ENCODE results near the gene C16orf96. TPM values are rescaled to one million over a fixed set of nuclear protein-coding genes. Genes with fewer than 3 reads are reported as not detected.

Gene C16orf96
- total RNA-seq, 1 experiment from 2014 or later = 0.10 TPM

- Histone ChIP-seq H3K4me1 (ENCODE audit: control insufficient read depth in 1 of 2, insufficient read depth in 2 of 2, low read length in 2 of 2) (peaks cover 2 to 3% of the 10 kb centered on the region in 2 experiments; a peak in 2 of 4 replicates), H3K9me3 (ENCODE audit: control insufficient read depth in 1 of 2, insufficient read depth in 1 of 2, low read depth in 1 of 2, low read length in 2 of 2) (peaks cover 3 to 6% of the 10 kb centered on the region in 2 experiments; a peak in 1 of 4 replicates), H3K79me2 (ENCODE audit: insufficient read depth, low read length) (peaks cover 77% of the 10 kb centered on the region), H3K36me3 (ENCODE audit: control insufficient read depth in 1 of 2, insufficient read depth in 2 of 2, low read length in 2 of 2) (peaks cover 0 to 2% of the 10 kb centered on the region in 2 experiments; a peak in 2 of 4 replicates), H3K4me2 (ENCODE audit: low read length) (no peak overlapping the region), H2AFZ (ENCODE audit: low read depth, low read length, poor library complexity, severe bottlenecking) (no peak overlapping the region), H3K9ac (ENCODE audit: low read length) (no peak overlapping the region), H3K27me3 (ENCODE audit: insufficient read depth, low read length) (no peaks in the 10 kb centered on the region), H4K20me1 (ENCODE audit: insufficient read depth) (no peaks in the 10 kb centered on the region), H3K9me2 (ENCODE audit: insufficient read depth) (no peaks in the 10 kb centered on the region), H3K4me3 (replicated peaks in 1 of 2; ENCODE audit: low read depth in 1 of 2, low read length in 2 of 2) (no peak overlapping the region), H3K27ac (ENCODE audit: low read depth, low read length) (no peak overlapping the region)
- ChIA-PET RAD21 (ENCODE audit: low non-redundant PET in 1 of 2, low total read pairs in 2 of 2, uncharacterized antibody in 2 of 2, unreplicated experiment in 2 of 2) (no interaction called here), POLR2A (no interaction called here), CTCF (no interaction called here)
- intact Hi-C loops (cut with micrococcal nuclease) = no loop called here
- no TSS peak for BruUV-seq (replicated peaks)
- ATAC-seq = no peak
- no peak for TF ChIP-seq CBX3 (IDR thresholded peaks at IDR 0.05; ENCODE audit: low read depth)
- TF ChIP-seq ELF1 (IDR thresholded peaks at IDR 0.05; ENCODE audit: borderline replicate concordance, low read depth) = no peak
- TF ChIP-seq EZH2phosphoT487 (IDR thresholded peaks at IDR 0.05; ENCODE audit: borderline replicate concordance) = no peak
- TF ChIP-seq SP1 (IDR thresholded peaks at IDR 0.05; ENCODE audit: low read depth) = no peak
- no peak for TF ChIP-seq EGR1 (IDR thresholded peaks at IDR 0.05; ENCODE audit: low read depth)
- no peak for TF ChIP-seq JUND (IDR thresholded peaks at IDR 0.05)
- no peak for TF ChIP-seq REST (IDR thresholded peaks at IDR 0.05; ENCODE audit: low read depth)
- TF ChIP-seq YY1 (IDR thresholded peaks at IDR 0.05; ENCODE audit: extremely low read depth, insufficient replicate concordance, low read depth, low read length) = no peak
- no peak for TF ChIP-seq TCF7L2 (IDR thresholded peaks at IDR 0.05; ENCODE audit: borderline replicate concordance, extremely low read depth, insufficient read depth, insufficient read length)
- no peak for TF ChIP-seq CTCF (IDR thresholded peaks at IDR 0.05 in 2 of 3, conservative IDR thresholded peaks at IDR 0.05 in 1 of 3; ENCODE audit: borderline replicate concordance in 1 of 3, insufficient read depth in 1 of 3, low read depth in 2 of 3, low read length in 2 of 3)
- no peak for TF ChIP-seq ZNF274 (IDR thresholded peaks at IDR 0.05; ENCODE audit: low read depth, low read length)
- no peak for TF ChIP-seq POLR2A (IDR thresholded peaks at IDR 0.05; ENCODE audit: borderline replicate concordance, extremely low read depth, insufficient read depth, insufficient read length)
- TF ChIP-seq MAX (IDR thresholded peaks at IDR 0.05) = no peak
- no peak for TF ChIP-seq ZFX (IDR thresholded peaks at IDR 0.05)
- no peak for TF ChIP-seq EZH2 (IDR thresholded peaks at IDR 0.05)
- no peak for TF ChIP-seq SRF (IDR thresholded peaks at IDR 0.05; ENCODE audit: low read depth)
- TF ChIP-seq ATF3 (IDR thresholded peaks at IDR 0.05) = no peak
- no peak for TF ChIP-seq FOSL1 (IDR thresholded peaks at IDR 0.05; ENCODE audit: low read depth)
- no peak for TF ChIP-seq CEBPB (IDR thresholded peaks at IDR 0.05; ENCODE audit: low read depth)
- no peak for DNase-seq (ENCODE audit: low read depth, low spot score)
Observed at GRCh38 chr16:4631444-4631843, 75.3 kb downstream of the C16orf96 start.
